H1 (cell line): Measurements from ENCODE around the gene EMC1. TPM values are rescaled to one million over a fixed set of nuclear protein-coding genes. Genes with fewer than 3 reads are reported as not detected.

Experiments
- polyA plus RNA-seq, 7 experiments: library from polyadenylated mRNA; depleted of rRNA in 3 of 7; stranded (reverse) in 5 of 7; unstranded in 2 of 7; fragments of >200 nt in 5 of 7; fragments of 200-250 nt in 2 of 7; gene quantifications; 1 replicate in 5 of 7; 2 replicates in 1 of 7; 4 replicates in 1 of 7; pipeline versions ENCODE4 v1.2.1 to v1.2.3, GENCODE V29; 2011 to 2013; ENCODE audit warnings: missing spikeins in 2 of 7, mixed read lengths in 2 of 7
- total RNA-seq: library from RNA; stranded (reverse); fragmentation: NEBNext Ultra II Directional; extraction: Animal tissue kit (Norgen Biotek cat#: 25700); gene quantifications from 2 replicates; pipeline ENCODE4 v1.2.1, GENCODE V29; 2021

Gene EMC1
- total and polyA plus RNA-seq, 2 of the 8 experiments (the other 6 are each of a cell fraction or from before 2014, with no cell fraction given) = 51.0 to 53.5 TPM

Other genes starting within 250 kb of the EMC1 start
- gene UBR4, start 41.3 kb downstream of the EMC1 start, total RNA-seq = 148 and 152 TPM in 2 replicates
- gene UBR4, start 41.3 kb downstream of the EMC1 start, polyA plus RNA-seq (2011; rRNA removed) = 139 and 168 TPM in 2 replicates
- gene MRTO4, start 281 bp upstream of the EMC1 start, total RNA-seq = 54.5 and 64.3 TPM in 2 replicates
- 36.9 and 38.4 TPM in 2 replicates for gene MRTO4, start 281 bp upstream of the EMC1 start, polyA plus RNA-seq (2011; rRNA removed)
- 0.65 TPM in 2 replicates for gene AKR7A3, start 37.2 kb upstream of the EMC1 start, total RNA-seq
- gene AKR7A3, start 37.2 kb upstream of the EMC1 start, polyA plus RNA-seq (2011; rRNA removed) = 0.62 and 0.72 TPM in 2 replicates
- 32.0 and 34.5 TPM in 2 replicates for gene AKR7A2, start 60.6 kb upstream of the EMC1 start, total RNA-seq
- 47.9 and 48.3 TPM in 2 replicates for gene AKR7A2, start 60.6 kb upstream of the EMC1 start, polyA plus RNA-seq (2011; rRNA removed)
- gene SLC66A1, start 60.8 kb upstream of the EMC1 start, total RNA-seq = 14.0 and 16.8 TPM in 2 replicates
- 27.9 and 34.2 TPM in 2 replicates for gene SLC66A1, start 60.8 kb upstream of the EMC1 start, polyA plus RNA-seq (2011; rRNA removed)
- gene CAPZB, start 234.0 kb upstream of the EMC1 start, total RNA-seq = 371 TPM in 2 replicates
- gene CAPZB, start 234.0 kb upstream of the EMC1 start, polyA plus RNA-seq (2011; rRNA removed) = 162 and 169 TPM in 2 replicates